H9 (cell line): Measurements from ENCODE around the gene NR2C1. TPM values are rescaled to one million over a fixed set of nuclear protein-coding genes. Genes with fewer than 3 reads are reported as not detected.

Experiments used
- DNase-seq: peaks from one replicate; pipeline ENCODE4 v3.0.0-alpha.2; 2017
- H2AFZ ChIP-seq: one replicate; pipeline ENCODE4 v1.6.1; 2013; ENCODE audit warnings: mild to moderate bottlenecking, low read length, control low read depth, moderate library complexity
- H2AK5ac ChIP-seq: 2 replicates; pipeline ENCODE4 v1.6.1; 2013; ENCODE audit warnings: low read length, control low read depth, mixed read lengths; ENCODE audit not compliant: insufficient read length
- H2BK120ac ChIP-seq: one replicate; pipeline ENCODE4 v1.6.1; 2013; ENCODE audit warnings: low read depth, mild to moderate bottlenecking, low read length, control low read depth, inconsistent platforms; ENCODE audit not compliant: poor library complexity, severe bottlenecking
- H2BK12ac ChIP-seq: 2 replicates; pipeline ENCODE4 v1.6.1; 2013; ENCODE audit warnings: low read length, control low read depth, mixed read lengths, low read depth; ENCODE audit not compliant: insufficient read length
- H2BK15ac ChIP-seq: 2 replicates; pipeline ENCODE4 v1.6.1; 2013; ENCODE audit warnings: low read depth, low read length, control low read depth
- H2BK20ac ChIP-seq: one replicate; pipeline ENCODE4 v1.6.1; 2013; ENCODE audit warnings: low read depth, mild to moderate bottlenecking, low read length, control low read depth, inconsistent platforms; ENCODE audit not compliant: poor library complexity, severe bottlenecking
- H2BK5ac ChIP-seq: 2 replicates; pipeline ENCODE4 v1.6.1; 2013; ENCODE audit warnings: low read length, control low read depth, mixed read lengths; ENCODE audit not compliant: insufficient read length
- H3K14ac ChIP-seq: 2 replicates; pipeline ENCODE4 v1.6.1; 2013; ENCODE audit warnings: low read length, control low read depth; ENCODE audit not compliant: insufficient read depth
- H3K18ac ChIP-seq: 2 replicates; pipeline ENCODE4 v1.6.1; 2013; ENCODE audit warnings: low read depth, mild to moderate bottlenecking, mixed read lengths, low read length, control low read depth; ENCODE audit not compliant: insufficient read length
- H3K23ac ChIP-seq: 2 replicates; pipeline ENCODE4 v1.6.1; 2013; ENCODE audit warnings: low read length, control low read depth, mixed read lengths, low read depth; ENCODE audit not compliant: insufficient read length
- H3K23me2 ChIP-seq: 2 replicates; pipeline ENCODE4 v1.6.1; 2013; ENCODE audit warnings: low read depth, mild to moderate bottlenecking, mixed read lengths, low read length, control low read depth; ENCODE audit not compliant: insufficient read length, poor library complexity, severe bottlenecking
- H3K27ac ChIP-seq: 2 replicates; pipeline ENCODE4 v1.5.1; 2013; ENCODE audit warnings: low read length, control low read depth, mixed read lengths, low read depth; ENCODE audit not compliant: insufficient read length
- H3K27me3 ChIP-seq: 2 replicates; pipeline ENCODE4 v1.6.1; 2013; ENCODE audit warnings: low read length, control low read depth, inconsistent platforms; ENCODE audit not compliant: insufficient read depth
- H3K4ac ChIP-seq: 2 replicates; pipeline ENCODE4 v1.6.1; 2013; ENCODE audit warnings: low read depth, mild to moderate bottlenecking, control low read depth, inconsistent platforms, low read length, moderate library complexity
- H3K4me1 ChIP-seq: 2 replicates; pipeline ENCODE4 v1.6.1; 2013; ENCODE audit warnings: low read length, control low read depth, inconsistent platforms; ENCODE audit not compliant: insufficient read depth
- H3K4me2 ChIP-seq: 2 replicates; pipeline ENCODE4 v1.6.1; 2013; ENCODE audit warnings: low read length, control low read depth, mixed read lengths; ENCODE audit not compliant: insufficient read length, insufficient read depth
- H3K56ac ChIP-seq: 2 replicates; pipeline ENCODE4 v1.6.1; 2013; ENCODE audit warnings: low read depth, mild to moderate bottlenecking, mixed read lengths, low read length, control low read depth; ENCODE audit not compliant: insufficient read length
- H3K79me1 ChIP-seq: 2 replicates; pipeline ENCODE4 v1.6.1; 2013; ENCODE audit warnings: low read depth, mild to moderate bottlenecking, moderate library complexity, low read length, control low read depth, inconsistent platforms; ENCODE audit not compliant: insufficient read depth, poor library complexity, severe bottlenecking
- H3K79me2 ChIP-seq: 2 replicates; pipeline ENCODE4 v1.6.1; 2013; ENCODE audit warnings: low read length, control low read depth, inconsistent platforms; ENCODE audit not compliant: insufficient read depth
- H3K9ac ChIP-seq: 2 replicates; pipeline ENCODE4 v1.6.1; 2013; ENCODE audit warnings: low read length, control low read depth, mixed read lengths; ENCODE audit not compliant: insufficient read length; ENCODE audit errors: extremely low read depth
- H3K9me3 ChIP-seq: one replicate; pipeline ENCODE4 v1.6.1; 2013; ENCODE audit warnings: low read depth, low read length, inconsistent platforms; ENCODE audit not compliant: control insufficient read depth
- H3T11ph ChIP-seq: one replicate; pipeline ENCODE4 v1.6.1; 2013; ENCODE audit warnings: mild to moderate bottlenecking, low read length, control low read depth, inconsistent platforms
- H4K20me1 ChIP-seq: one replicate; pipeline ENCODE4 v1.6.1; 2013; ENCODE audit not compliant: control insufficient read depth, insufficient read length, insufficient read depth
- H4K5ac ChIP-seq: 2 replicates; pipeline ENCODE4 v1.6.1; 2013; ENCODE audit warnings: low read depth, mild to moderate bottlenecking, mixed read lengths, low read length, control low read depth; ENCODE audit not compliant: insufficient read length
- H4K8ac ChIP-seq: replicated peaks from 2 replicates; pipeline ENCODE4 v1.6.1; 2013; ENCODE audit warnings: low read length, control low read depth, mixed read lengths, low read depth; ENCODE audit not compliant: insufficient read length
- H4K91ac ChIP-seq: 2 replicates; pipeline ENCODE4 v1.6.1; 2013; ENCODE audit warnings: low read depth, mild to moderate bottlenecking, moderate library complexity, mixed read lengths, low read length, control low read depth; ENCODE audit not compliant: insufficient read length
- H3K27ac Mint-ChIP-seq, 3 experiments: 2 replicates in 2 of 3; 3 replicates in 1 of 3; pipeline ENCODE4 v1.8.0; 2020 to 2021; ENCODE audit warnings: mixed read lengths in 3 of 3, mild to moderate bottlenecking in 1 of 3, moderate library complexity in 1 of 3
- H3K27me3 Mint-ChIP-seq: 2 replicates; pipeline ENCODE4 v1.8.0; 2021; ENCODE audit warnings: low read depth, mild to moderate bottlenecking, moderate library complexity, mixed read lengths
- H3K36me3 Mint-ChIP-seq, 3 experiments: 2 replicates in 2 of 3; 3 replicates in 1 of 3; pipeline ENCODE4 v1.8.0; 2020 to 2021; ENCODE audit warnings: low read depth in 3 of 3, mixed read lengths in 3 of 3; ENCODE audit not compliant: insufficient read depth in 1 of 3
- H3K4me1 Mint-ChIP-seq, 2 experiments: 2 replicates each; pipeline ENCODE4 v1.8.0; 2020; ENCODE audit warnings: mixed read lengths in 2 of 2
- H3K4me3 Mint-ChIP-seq, 2 experiments: 2 replicates in 1 of 2; 3 replicates in 1 of 2; pipeline ENCODE4 v1.8.0; 2020 to 2021; ENCODE audit warnings: mild to moderate bottlenecking in 2 of 2, mixed read lengths in 2 of 2, moderate library complexity in 1 of 2
- H3K9me3 Mint-ChIP-seq, 2 experiments: 2 replicates in 1 of 2; 3 replicates in 1 of 2; pipeline ENCODE4 v1.8.0; 2020; ENCODE audit warnings: mild to moderate bottlenecking in 2 of 2, mixed read lengths in 2 of 2, moderate library complexity in 1 of 2
- CTCF ChIP-seq: fragments of 200-600 bp; sonication (generic); conservative IDR thresholded peaks from 3 replicates; pipeline ENCODE4 v1.8.0; 2021; ENCODE audit warnings: antibody characterized with exemption, mild to moderate bottlenecking
- WGBS: extraction: QIAGEN DNeasy Blood & Tissue Kit; methylation state at CpG from one replicate; pipeline ENCODE4 v1.1.7; 2013; ENCODE audit warnings: missing lambda C conversion rate, low lambda C conversion rate, mixed read lengths; ENCODE audit not compliant: insufficient read length; ENCODE audit errors: extremely low coverage; 5-methylcytosine and 5-hydroxymethylcytosine counted together
- total RNA-seq: library from RNA; stranded (reverse); gene quantifications from 2 replicates; pipeline ENCODE4 v1.2.1, GENCODE V29; 2021

NR2C1 gene
- total RNA-seq, 1 experiment from 2014 or later: 47.0 TPM

GRCh38 chr12:95073698-95074520 is 491 bp upstream of the NR2C1 start:
- peak overlapping the region; percentile 93 to 97 (median 93); a peak in 5 of 7 replicates for H3K27ac Mint-ChIP-seq
- H3K23me2 ChIP-seq: no peaks in the 10 kb centered on the region
- no peaks in the 10 kb centered on the region for H3K9me3 ChIP-seq

More at GRCh38 chr12:95073698-95074520, 491 bp upstream of the NR2C1 start:
- peaks cover 0 to 5% (median 5%) of the 10 kb centered on the region in 3 experiments; a peak in 3 of 7 replicates for H3K36me3 Mint-ChIP-seq
- Histone ChIP-seq H3K4me2 (no peak overlapping the region), H3K79me1 (peaks cover 2% of the 10 kb centered on the region), H3K18ac (no peak overlapping the region), H4K91ac (no peak overlapping the region), H2BK12ac (no peak overlapping the region), H3K56ac (no peak overlapping the region), H3K4me1 (no peaks in the 10 kb centered on the region), H4K8ac (no peak overlapping the region), H3K4ac (no peak overlapping the region), H2BK5ac (no peak overlapping the region), H3K79me2 (peaks cover 9% of the 10 kb centered on the region; the same call in 1 of the 2 replicates), H3K9ac (no peak overlapping the region), H2AK5ac (no peak overlapping the region), H3K27me3 (no peaks in the 10 kb centered on the region), H3K14ac (no peak overlapping the region), H2AFZ (no peak overlapping the region), H4K20me1 (no peaks in the 10 kb centered on the region), H3K23ac (no peak overlapping the region), H3K27ac (no peak overlapping the region), H4K5ac (no peak overlapping the region), H2BK120ac (no peak overlapping the region), H2BK20ac (no peak overlapping the region), H2BK15ac (no peak overlapping the region), H3T11ph (no peak overlapping the region)
- no CpG with 5 or more reads among the region's 23 CpGs for WGBS
- peak; percentile 83 for TF ChIP-seq CTCF
- H3K27me3 Mint-ChIP-seq: no peaks in the 10 kb centered on the region
- no peaks in the 10 kb centered on the region for H3K9me3 Mint-ChIP-seq
- peak overlapping the region; percentile 93 to 95 for H3K4me3 Mint-ChIP-seq
- peak; percentile 98 for DNase-seq
- H3K4me1 Mint-ChIP-seq: peaks cover 2 to 8% of the 10 kb centered on the region in 2 experiments
